SHP77 (cell line): ENCODE measurements around the gene PRR32.
"Not testable (repeated sequence)": the region's sequence is repeated elsewhere in the genome, so short reads cannot be mapped to it uniquely, and the experiment has no call there.

Experiments
- DNase-seq, 2 experiments: peaks; one replicate each; lab custom pipeline; 2025; lab: John Stamatoyannopoulos, UW

The PRR32 gene, protein sequence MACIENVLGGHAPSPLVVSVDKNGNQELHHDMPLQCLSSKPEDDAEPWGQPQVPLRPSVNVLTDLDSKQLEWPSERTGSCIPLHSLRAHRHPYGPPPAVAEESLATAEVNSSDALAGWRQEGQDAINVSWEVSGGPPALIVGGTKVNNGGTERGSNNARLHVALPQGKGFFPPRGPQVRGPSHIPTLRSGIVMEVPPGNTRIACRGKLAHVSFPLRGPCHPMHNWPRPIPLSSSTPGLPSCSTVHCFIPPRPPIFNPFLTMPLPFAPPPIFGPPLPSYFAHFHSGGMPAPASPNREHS

GRCh38 chrX:126819429-126819828, at the start of gene PRR32:
TSS of gene PRR32 (plus strand) at chrX:126819729. CDS start at chrX:126819844, 115 bp downstream.
- DNase-seq: no peak

DNA sequence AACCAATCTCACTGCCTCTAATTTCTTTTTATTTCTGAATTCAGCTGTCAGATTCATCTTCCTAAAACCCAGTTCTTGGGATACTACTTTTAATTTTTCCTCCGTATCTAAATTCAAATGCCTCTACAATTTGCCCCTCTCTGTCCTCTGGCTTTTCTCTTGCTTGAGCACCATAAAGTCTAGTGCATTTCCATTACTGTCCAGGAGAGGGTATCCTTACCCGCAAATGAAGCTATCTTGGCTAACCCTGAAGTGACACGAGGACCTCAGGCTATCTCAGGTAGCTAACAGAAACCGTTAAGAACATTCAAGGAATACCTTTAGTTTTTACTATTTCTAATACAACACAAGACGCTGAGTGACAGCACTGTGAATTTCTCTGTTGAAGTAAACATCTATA, 49.4 kb upstream of the PRR32 start:
- DNase-seq: peak; percentile 0

DNA sequence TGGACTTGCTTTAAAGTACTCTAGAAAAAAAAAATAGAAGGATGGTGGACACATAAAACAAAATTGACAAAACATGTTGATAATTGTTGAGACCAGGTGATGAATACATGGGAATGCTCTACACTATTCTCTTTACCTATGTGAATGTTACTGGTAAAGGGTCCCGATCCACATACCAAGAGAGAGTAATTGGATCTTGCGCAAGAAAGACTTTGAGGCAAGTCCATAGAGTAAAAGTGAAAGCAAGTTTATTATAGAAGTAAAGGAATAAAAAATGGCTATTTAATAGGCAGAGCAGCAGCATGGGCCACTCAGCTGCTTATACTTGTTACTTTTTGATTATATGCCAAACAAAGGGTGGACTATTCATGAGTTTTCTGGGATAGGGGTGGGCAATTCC, 34.0 kb upstream of the PRR32 start:
- DNase-seq: no peak

- no peak for DNase-seq
Observed at GRCh38 chrX:126799059-126799458, 20.5 kb upstream of the PRR32 start.

DNA sequence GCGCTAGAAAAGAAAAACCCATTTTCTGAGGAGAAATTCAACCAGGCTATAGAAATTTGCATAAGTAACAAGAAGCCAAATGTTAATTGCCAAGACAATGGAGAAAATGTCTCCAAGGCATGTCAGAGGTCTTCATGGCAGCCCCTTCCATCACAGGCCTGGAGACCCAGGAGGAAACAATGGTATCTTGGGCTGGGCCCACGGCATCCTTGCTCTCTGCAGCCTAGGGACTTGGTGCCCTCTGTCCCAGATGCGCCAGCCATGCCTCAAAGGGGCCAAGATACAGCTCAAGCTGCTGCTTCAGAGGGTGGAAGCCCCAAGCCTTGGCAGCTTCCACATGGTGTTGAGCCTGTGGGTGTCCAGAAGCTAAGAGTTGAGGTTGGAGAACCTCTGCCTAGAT, 12.7 kb upstream of the PRR32 start:
- DNase-seq: not testable (repeated sequence)

GRCh38 chrX:126815806-126816205, 3.7 kb upstream of the PRR32 start:
- no peak for DNase-seq

- peak; percentile 64 to 74 for DNase-seq
Observed at GRCh38 chrX:126820700-126821420, 1.3 kb downstream of the PRR32 start.

GRCh38 chrX:126824338-126825007, 4.9 kb downstream of the PRR32 start:
- DNase-seq: no peak

DNA sequence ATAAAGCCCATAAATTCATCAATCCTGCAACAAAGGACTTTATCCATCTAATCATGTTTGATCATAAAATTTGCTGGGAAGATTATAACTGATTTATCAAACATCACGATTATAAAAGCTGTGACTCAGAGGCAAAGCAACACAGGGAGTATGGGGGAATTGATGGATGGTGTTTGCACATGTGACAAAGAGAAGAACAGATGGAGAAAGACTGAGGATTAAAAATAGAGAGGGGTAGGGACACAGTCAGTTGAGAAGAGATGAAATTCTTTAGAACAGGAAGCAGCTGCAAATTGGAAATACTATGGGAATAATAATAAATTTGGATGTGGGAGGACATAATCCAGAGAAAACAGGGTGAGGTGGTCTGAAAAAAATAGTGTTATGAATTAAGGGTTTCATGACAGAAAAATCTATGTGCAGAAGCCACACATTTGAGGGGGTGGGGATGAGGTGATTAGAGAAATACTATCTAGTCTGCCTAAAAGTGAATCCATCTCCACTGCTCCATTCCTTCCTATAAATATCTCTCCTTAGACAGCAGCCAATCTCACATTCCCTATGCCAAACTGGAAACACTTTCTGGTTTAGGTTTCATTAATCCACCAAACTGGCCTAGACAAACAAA, 6.2 kb downstream of the PRR32 start:
- DNase-seq: peak; percentile 32

DNA sequence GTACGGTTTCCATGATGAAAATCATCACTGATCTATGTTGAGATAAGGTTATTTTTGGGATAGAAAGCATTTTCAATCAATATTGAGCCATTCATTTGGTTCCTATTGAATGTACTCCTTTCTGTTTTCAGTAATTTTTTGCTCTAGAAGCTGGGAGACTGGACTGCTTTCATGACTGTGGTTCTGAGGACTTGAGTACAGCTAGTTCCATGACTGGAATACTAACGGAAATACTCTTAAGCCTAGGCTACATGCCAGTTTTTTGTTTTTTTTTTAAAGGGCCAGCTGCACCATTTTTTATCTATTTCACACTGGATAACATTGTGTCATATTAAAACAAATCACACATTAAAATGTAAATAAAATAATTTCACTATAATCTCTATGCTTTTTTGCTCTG, 16.7 kb downstream of the PRR32 start:
- no peak for DNase-seq

DNA sequence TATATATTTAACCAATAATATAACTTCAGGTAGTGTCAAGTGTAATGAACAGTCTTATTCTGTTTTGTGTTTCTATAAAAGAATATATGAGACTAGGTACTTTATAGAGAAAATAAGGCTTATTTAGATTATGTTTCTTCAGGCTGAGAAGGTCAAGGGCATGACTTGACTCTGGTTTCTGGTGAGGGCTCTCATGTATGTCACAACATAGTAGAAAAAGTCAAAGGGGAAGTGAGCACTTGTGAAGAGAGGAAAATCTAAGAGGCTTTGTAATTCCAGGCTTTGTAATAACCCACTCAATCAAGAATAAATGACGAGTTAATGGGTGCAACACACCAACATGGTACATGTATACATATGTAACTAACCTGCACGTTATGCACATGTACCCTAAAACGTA, 27.6 kb downstream of the PRR32 start:
- DNase-seq: no peak

GRCh38 chrX:126855839-126856524, 36.5 kb downstream of the PRR32 start:
- DNase-seq: no peak
